Right forelimb (tissue), 1 donor: ENCODE data around the gene GPR183.
"Not testable (repeated sequence)": the region's sequence is repeated elsewhere in the genome, so short reads cannot be mapped to it uniquely, and the experiment has no call there.

Source experiments
- DNase-seq: peaks from one replicate; pipeline ENCODE4 v3.0.0-alpha.2; 2018

Gene GPR183

DNA sequence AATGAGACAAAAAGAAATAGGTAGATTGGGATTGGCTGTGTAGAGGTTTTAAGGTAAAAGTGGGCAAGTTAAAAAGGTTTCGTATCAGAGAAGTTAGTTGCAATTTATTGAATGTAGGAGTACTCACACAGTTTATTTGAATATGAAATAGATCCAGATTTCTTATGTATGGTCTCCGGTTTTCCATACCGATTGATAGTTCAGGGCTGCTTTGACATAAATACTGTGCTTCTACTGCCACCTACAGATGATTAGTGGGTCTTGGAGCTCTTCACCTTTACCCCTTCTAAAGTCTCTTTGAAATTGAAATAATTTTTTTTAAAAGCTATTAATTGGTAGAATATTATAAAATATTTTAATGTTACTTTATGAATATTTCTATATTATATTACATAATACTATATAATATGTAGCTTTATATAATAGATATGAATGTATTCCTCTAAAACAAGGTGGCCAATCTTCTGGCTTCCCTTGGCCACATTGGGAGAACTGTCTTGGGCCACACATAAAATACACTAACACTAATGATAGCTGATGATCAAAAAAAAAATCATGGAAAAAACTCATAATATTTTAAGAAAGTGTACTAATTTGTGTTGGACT, 41.3 kb downstream of the GPR183 start:
- no peak for DNase-seq

DNA sequence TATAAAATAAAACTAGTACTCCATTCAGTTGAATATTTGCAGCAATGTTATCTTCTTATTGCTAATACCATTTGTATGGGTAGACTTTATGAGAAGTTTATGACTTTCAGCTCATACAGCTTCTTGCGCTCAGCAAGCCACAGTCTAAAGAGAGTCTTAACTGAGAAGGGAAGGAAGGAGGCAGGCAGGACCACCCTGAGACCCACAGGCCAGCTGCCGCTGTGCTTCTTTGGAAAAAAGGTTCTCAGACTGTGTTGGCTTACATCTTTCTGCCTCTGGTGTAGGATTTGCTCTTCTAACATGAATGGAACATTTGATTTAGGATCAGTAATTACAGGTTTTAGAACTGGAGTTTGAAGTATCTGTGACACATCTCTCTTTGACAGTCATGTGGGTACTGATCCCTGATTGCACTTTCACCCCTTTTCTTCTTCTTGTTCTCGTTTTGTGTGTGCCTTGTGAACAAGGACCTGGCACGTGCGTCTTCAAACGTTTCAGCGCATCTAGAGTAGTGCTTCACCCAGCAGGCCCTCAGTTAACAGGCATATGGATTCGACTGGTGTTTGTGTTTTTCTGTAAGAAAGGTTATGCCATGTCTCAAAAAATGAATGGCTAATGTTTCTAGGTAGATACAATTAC, 41.9 kb downstream of the GPR183 start:
- DNase-seq, result no peak

DNA sequence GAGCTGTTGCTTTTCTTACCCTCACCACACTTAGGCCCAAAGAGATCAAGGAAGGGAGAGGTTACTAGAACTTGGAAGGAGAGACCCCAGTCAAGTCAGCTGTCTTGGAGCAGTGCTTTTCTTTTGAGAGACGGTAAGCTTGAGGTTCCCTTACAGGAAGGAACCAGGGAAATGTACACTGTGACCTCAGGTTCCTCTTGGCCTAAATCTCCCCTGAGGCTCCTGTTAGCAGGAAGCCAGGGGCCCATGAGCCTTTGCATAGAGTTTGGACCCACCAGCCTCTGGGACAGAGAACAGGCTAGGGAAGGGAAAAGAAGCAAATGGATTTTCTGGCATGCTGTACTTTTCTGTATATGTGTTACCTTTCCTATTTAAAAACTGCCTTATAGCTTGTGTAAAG, 43.1 kb downstream of the GPR183 start:
- DNase-seq, result no peak

DNA sequence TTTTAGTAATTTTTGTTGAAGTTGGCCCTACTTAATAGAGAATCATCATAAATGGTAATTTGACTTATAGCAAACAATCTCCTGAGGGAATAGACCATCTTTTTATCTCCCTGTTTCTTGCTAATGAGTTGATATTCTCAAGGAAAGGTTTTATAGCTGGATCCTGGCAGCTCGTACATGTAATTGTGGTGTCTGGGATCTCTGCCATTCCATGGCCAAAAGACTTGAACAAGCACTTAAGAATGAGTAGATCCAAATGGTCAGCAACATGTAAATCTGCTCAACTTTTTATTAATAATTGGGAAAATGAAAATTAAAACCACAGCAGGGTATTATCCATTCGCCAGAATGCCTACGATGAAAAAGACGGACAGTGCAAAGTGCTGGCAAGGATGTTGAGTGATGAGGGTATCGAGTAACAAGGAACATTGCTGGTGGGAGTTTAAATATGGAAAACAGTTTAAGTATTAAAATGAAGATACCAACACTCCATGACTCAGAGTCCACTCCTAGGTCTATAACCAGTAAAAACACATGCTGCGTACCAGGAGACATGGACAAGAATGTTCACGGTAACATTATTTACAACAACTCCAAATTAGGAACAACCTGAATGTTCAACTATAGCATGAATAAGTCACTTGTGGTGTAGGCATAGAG, 43.9 kb downstream of the GPR183 start:
- no peak for DNase-seq

DNA sequence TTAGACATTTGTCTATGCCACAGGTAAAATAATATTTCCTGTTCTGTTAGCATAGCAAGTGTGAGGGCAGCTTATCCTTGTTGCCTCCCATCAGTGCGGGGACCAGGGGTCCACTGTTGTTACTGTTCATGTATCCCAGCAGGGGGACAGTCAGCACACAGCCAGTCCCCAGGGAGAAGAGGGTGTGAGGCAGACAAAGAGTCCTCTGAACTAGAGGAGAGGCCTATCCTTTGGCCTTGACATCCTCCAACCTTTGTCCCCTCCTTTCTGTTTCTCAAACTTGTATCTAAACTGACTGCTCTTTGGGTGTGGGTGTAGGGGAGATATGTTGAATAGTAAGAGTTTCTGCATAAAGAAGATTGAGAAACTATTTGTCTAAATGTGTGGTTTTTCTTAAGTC, 46.1 kb downstream of the GPR183 start:
- no peak for DNase-seq

DNA sequence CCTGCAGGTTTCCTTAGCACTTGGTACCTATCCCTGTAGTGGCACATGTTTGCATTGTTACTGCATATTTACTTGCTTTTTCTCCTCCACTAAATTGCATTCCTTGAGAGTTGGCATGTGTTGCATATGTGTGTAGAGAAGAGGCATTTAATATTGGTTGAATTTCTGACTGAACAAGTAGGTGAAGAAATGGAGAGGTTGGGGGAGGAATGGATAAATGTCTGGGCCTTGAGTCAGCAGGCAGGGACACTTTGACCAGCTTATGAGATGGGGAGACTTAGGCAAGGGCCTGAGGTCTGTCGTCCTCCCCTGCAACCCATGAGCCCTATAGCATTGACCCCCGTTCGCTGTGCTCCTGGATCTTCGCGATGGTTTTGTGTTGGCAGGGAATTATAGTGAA, 47.0 kb downstream of the GPR183 start:
- DNase-seq, result no peak

DNA sequence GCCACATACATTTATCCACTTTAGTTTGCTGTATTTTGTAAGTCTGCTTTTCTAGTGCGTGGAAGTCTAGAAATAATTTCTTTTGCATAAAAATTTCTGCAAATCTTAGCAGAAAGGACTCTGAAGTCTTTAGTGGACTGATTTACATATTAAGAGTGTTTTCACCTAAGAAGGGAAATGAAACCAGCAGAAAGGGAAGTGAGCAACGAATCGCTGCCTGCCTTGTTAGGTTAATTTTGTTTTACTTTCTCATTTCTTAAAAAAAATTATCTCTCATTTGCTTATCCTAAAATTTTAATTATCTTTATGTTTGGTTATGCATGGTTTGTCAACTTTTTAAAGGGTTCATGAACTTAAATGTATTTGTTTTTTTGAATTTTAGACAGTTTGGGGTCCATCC, 48.3 kb downstream of the GPR183 start:
- DNase-seq, result no peak

DNA sequence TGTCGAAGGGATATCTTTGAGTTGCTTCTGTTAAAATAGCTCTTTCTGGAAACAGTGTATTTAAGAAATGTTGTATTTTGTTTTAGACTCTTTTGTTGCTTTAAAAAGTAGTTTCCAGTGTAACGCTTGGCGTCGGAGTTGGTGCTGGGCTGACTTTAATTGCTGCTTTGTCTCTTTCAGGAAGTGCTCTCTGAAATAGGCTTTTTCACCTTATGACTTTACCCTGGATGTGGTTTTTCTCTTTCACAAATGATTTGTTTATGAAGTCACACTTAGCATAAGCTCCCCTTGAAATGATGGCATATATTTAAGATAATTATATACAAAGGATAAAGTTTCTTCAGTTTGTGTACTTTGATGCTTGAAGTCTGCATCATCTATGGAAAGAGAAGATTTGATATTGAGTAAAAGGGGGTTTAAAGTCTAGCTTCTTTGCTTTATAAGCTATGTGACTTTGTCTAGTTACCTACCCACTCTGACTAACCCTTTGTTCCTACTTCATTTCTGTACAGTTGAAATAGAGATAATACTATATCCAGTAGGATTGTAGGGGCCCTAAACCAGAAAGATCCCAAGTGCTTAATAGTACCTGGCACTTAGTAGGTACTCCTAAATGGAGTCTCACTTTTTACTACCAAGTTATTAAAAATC, 48.9 kb downstream of the GPR183 start, which contains the start of gene GPR18:
TSS of gene GPR18 (minus strand) at position 170 of the 651 bp plus-strand sequence. CDS start 2,507 bp downstream, outside the sequence.
- DNase-seq, result no peak

DNA sequence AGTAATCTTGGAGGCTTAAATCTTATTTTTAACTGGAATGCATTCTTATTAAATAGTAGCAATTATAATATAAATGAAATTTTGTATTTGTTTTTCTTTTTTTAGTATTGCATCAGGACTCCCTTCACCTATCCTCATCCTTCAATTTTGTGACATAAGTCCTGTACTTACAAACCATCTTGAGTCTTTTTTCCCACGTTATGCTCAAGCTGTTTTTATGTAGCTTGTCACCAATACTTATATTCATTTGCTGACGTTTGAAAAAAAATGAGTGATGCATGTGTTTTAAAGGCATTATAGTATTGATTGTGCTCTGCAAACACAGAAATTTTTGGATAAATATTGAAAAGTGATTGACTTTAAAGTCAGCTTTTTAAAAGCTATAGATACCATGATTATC, 49.9 kb downstream of the GPR183 start:
- no peak for DNase-seq

DNA sequence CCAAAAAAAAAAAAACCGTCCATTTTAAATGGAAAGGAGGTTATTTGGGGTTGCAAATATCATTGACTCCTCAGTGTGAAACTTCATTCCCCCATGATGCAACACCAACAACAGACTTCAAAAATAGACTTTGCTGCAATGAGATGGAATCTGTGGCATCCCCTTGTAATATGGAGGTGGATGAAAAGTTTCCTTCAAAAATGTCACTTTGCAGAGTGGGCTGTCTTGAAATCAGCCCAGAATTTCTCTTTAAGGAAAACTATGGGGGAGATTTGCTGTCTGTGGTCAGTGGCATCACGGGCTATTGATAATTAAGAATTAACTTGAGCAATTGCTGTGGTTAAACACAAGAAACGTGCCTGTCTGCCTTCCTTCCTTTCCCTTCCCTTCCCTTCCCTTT, 50.5 kb downstream of the GPR183 start:
- no peak for DNase-seq

DNA sequence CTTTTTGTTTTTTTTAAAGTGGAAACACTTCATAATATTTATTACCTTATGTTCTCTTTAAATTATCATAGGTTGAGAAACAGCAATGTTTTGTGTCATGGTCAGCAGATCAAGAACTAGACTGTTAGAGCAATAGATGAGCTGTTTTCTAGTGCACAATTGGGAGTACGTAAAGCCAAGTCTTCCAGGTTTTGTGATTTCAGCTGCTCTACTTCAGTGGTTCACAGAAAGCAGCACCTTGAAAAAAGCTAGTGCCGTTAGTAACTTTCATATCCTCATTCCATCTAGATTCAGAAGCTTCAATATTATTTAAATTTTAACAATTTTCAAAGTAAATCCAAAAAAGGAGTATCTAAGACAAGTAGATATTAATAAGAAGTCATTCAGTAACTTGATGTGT, 50.9 kb downstream of the GPR183 start:
- DNase-seq, result no peak

DNA sequence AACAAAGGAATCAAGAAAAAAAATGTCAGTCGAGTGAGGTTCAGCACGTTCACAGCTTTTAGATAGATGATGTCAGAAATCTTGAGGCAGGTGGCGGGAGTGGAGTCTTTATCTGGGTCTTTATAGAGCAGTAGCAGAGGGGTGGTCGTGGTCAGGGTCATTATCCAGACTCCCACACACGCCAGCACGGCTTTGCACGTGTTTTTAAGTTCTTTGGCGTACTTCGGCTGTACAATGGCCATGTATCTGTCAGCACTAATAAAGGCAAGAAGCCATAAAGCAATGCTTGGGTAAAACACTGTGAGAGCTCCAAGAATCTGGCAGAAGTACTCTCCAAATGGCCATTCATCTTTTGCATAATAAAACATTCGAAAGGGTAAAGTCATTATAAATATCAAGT, 51.9 kb downstream of the GPR183 start:
- DNase-seq, result no peak

DNA sequence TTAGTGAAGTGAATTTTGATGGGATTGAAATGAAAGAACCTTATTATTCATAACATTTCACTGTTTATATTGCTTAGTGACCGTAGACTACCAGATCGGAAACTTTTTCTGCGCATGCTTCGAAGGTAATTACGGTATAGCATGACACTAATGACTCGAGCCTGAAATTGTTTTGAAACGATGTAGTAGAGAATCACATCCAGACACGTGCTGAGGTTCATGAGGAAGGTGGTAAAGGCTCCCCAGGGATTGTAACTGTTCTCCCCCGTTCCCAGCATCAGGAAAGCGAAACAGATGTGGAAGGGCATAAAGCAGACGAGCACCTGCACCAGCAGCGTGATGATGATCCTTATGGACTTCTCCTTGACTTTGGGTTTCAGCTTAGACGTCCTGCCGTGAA, 52.4 kb downstream of the GPR183 start:
- DNase-seq, result no peak

DNA sequence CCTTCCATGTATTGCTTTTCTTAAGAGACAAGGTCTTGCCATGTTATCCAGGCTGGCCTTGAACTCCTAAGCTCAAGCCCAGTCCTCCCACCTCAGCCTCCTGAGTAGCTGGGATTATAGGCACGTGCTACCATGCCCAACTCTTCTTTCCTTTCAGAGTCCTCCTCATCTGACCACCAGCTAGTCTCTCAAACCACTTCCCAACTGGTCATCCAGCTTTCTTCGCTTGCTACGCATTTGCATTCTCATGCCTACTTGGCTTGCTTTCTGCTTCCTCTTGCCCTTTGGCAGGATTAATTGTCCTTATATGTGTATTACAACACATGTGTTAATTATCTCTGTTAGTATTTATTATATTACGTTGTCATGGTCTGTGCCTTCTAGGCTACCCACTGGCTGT, 55.3 kb downstream of the GPR183 start:
- DNase-seq, result no peak

DNA sequence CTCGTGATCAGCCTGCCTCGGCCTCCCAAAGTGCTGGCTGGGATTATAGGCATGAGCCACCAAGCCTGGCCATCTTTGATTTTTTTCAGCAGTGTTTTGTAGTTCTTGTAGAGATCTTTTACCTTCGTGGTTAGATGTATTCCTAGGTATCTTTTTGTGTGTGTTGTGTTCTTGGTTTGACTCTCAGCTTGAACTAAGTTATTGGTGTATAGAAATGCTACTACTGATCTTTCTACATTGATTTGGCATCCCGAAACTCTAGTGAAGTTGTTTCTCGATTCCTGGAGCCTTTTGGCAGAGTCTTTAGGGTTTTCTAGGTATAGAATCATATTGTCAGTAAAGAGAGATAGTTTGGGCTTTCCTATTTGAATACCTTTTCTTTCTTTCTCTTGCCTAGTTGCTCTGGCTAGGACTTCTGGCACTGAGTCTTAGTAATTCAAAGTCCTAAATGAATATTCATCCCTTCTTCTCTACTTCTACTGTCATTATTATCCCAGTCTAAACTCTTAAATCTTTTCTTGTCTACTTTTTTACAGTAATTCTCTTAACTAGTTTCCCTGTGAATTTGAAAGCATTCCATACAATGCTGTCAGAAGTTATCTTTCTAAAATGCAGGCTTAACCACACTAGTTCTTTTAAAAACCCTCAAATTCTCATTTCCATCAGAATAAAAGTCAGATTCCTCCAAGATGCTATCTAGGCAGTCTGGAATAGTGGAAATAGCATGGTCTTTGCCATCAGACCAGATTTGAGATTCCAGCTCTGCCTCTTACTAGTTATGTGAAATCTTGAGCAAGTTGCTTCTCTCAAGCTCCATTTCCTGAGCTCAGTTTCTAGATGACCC, 56.0 kb downstream of the GPR183 start:
- DNase-seq, result no peak

DNA sequence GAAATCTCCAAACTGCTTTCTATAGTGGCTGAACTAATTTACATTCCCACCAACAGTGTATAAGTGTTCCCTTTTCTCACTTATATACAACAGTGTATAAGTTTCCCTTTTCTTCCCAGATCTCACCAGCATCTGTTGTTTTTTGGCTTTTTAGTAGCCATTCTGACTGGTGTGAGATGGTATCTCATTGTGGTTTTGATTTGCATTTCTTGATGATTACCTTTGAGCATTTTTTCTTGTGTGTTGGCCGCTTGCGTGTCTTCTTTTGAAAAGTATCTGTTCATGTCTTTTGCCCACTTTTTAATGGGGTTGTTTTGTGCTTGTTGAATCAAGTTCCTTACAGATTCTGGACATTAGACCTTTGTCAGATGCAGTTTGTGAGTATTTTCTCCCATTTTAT, 57.6 kb downstream of the GPR183 start:
- not testable (repeated sequence) for DNase-seq

DNA sequence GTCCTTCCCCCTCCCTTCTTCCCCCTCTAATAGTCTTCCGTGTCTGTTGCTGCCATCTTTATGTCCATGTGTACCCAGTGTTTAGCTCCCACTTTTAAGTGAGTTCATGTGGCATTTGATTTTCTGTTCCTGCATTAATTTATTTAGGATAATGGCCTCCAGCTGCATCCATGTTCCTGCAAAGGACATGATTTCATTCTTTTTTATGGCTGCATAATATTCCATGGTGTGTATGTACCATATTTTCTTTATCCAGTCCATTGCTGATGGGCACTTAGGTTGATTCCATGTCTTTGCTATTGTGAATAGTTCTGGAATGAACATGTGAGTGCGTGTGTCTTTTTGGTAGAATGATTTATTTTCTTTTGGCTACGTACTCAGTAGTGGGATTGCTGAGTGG, 58.0 kb downstream of the GPR183 start:
- DNase-seq, result not testable (repeated sequence)

DNA sequence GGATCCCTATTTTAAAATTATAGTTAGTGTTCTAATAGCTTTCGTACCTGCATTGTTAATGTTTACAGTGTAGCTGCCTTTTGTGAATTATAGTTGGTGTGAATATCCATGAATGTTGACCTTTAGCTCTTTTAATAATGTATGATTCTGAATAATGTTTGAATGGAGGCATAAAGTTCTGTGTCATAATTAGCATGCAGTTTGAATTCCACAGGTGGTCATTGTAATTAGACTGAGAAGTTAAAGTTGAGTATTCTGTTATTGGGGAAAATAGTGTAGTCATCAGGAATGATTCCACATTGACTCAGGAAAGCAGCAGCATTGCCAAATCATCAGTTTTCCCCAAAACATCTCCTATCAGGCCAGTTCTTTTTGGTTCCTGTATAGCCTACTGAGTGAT, 61.1 kb downstream of the GPR183 start:
- no peak for DNase-seq
